Neuronal stem cell (in vitro differentiated cells): ENCODE results near the gene CHST11.

ENCODE experiments used
- DNase-seq: peaks from one replicate; pipeline ENCODE4 v3.0.0-alpha.2; 2013; ENCODE audit warnings: low spot score
- H2AFZ ChIP-seq: one replicate; pipeline ENCODE4 v1.6.1; 2013; ENCODE audit warnings: mild to moderate bottlenecking, low read length, inconsistent platforms
- H2AK5ac ChIP-seq: 2 replicates; pipeline ENCODE4 v1.6.1; 2013; ENCODE audit warnings: low read depth, mild to moderate bottlenecking, inconsistent platforms, low read length, moderate library complexity, mixed read lengths
- H2BK120ac ChIP-seq: 2 replicates; pipeline ENCODE4 v1.6.1; 2013; ENCODE audit warnings: low read depth, mild to moderate bottlenecking, inconsistent platforms, low read length, moderate library complexity, mixed read lengths
- H2BK12ac ChIP-seq: one replicate; pipeline ENCODE4 v1.6.1; 2013; ENCODE audit warnings: low read length, inconsistent platforms
- H2BK15ac ChIP-seq: 2 replicates; pipeline ENCODE4 v1.6.1; 2013; ENCODE audit warnings: mild to moderate bottlenecking, low read length, inconsistent platforms, mixed read lengths
- H2BK5ac ChIP-seq: one replicate; pipeline ENCODE4 v1.6.1; 2013; ENCODE audit warnings: inconsistent platforms, mild to moderate bottlenecking, low read length, moderate library complexity
- H3K14ac ChIP-seq: one replicate; pipeline ENCODE4 v1.6.1; 2013; ENCODE audit warnings: low read length, inconsistent platforms
- H3K18ac ChIP-seq: 2 replicates; pipeline ENCODE4 v1.6.1; 2013; ENCODE audit warnings: low read length, inconsistent platforms
- H3K23ac ChIP-seq: 2 replicates; pipeline ENCODE4 v1.6.1; 2013; ENCODE audit warnings: low read depth, mild to moderate bottlenecking, mixed read lengths, low read length, inconsistent platforms; ENCODE audit not compliant: poor library complexity
- H3K27ac ChIP-seq: replicated peaks from 3 replicates; pipeline ENCODE4 v1.5.1; 2013; ENCODE audit warnings: low read length, inconsistent platforms
- H3K27me3 ChIP-seq, 3 experiments: 2 replicates each; pipeline ENCODE4 v1.6.1; 2013; ENCODE audit warnings: low read length in 3 of 3, mild to moderate bottlenecking in 2 of 3, inconsistent platforms in 1 of 3, low read depth in 1 of 3, mixed read lengths in 1 of 3, moderate library complexity in 1 of 3; ENCODE audit not compliant: control insufficient read depth in 3 of 3, insufficient read depth in 3 of 3
- H3K36me3 ChIP-seq, 2 donors: replicated peaks in 1 of 2; 2 replicates each; pipeline ENCODE4 v1.6.1; 2013; ENCODE audit warnings: low read length in 2 of 2; ENCODE audit not compliant: control insufficient read depth in 2 of 2, insufficient read depth in 2 of 2
- H3K4ac ChIP-seq: 2 replicates; pipeline ENCODE4 v1.6.1; 2013; ENCODE audit warnings: inconsistent platforms, mild to moderate bottlenecking, low read length, moderate library complexity
- H3K4me1 ChIP-seq, 2 donors: 1 replicate in 1 of 2; 2 replicates in 1 of 2; pipeline ENCODE4 v1.6.1; 2013; ENCODE audit warnings: low read length in 2 of 2, low read depth in 1 of 2; ENCODE audit not compliant: control insufficient read depth in 2 of 2, insufficient read depth in 1 of 2
- H3K4me2 ChIP-seq: one replicate; pipeline ENCODE4 v1.6.1; 2013; ENCODE audit warnings: mild to moderate bottlenecking, low read length, inconsistent platforms; ENCODE audit not compliant: insufficient read depth, poor library complexity, severe bottlenecking
- H3K4me3 ChIP-seq, 2 donors: 2 replicates each; pipeline ENCODE4 v1.5.1; 2013; ENCODE audit warnings: low read length in 2 of 2, mild to moderate bottlenecking in 2 of 2, inconsistent platforms in 1 of 2, moderate library complexity in 1 of 2
- H3K79me1 ChIP-seq: one replicate; pipeline ENCODE4 v1.6.1; 2013; ENCODE audit warnings: low read depth, mild to moderate bottlenecking, inconsistent platforms, low read length, moderate library complexity
- H3K9ac ChIP-seq: one replicate; pipeline ENCODE4 v1.6.1; 2013; ENCODE audit warnings: mild to moderate bottlenecking, low read depth, low read length, inconsistent platforms; ENCODE audit not compliant: poor library complexity
- H3K9me3 ChIP-seq, 2 donors: replicated peaks in 1 of 2; 2 replicates each; pipeline versions ENCODE3 to v1.6.1; 2013; ENCODE audit warnings: low read length in 2 of 2, mild to moderate bottlenecking in 2 of 2, inconsistent platforms in 1 of 2, low read depth in 1 of 2, mixed read lengths in 1 of 2, moderate library complexity in 1 of 2; ENCODE audit not compliant: control insufficient read depth in 2 of 2, insufficient read depth in 1 of 2
- H4K8ac ChIP-seq: one replicate; pipeline ENCODE4 v1.6.1; 2013; ENCODE audit warnings: low read depth, mild to moderate bottlenecking, inconsistent platforms, low read length, moderate library complexity
- H4K91ac ChIP-seq: one replicate; pipeline ENCODE4 v1.6.1; 2013; ENCODE audit warnings: low read length, low read depth, mild to moderate bottlenecking, inconsistent platforms; ENCODE audit not compliant: poor library complexity
- WGBS, 2 donors: extraction: QIAGEN DNeasy Blood & Tissue Kit; methylation state at CpG; one replicate each; pipeline ENCODE4 v1.1.7; 2013; ENCODE audit warnings: missing lambda C conversion rate in 2 of 2, mixed read lengths in 1 of 2; ENCODE audit not compliant: insufficient read length in 2 of 2, insufficient replicate concordance in 1 of 2; ENCODE audit errors: extremely low coverage in 2 of 2; 5-methylcytosine and 5-hydroxymethylcytosine counted together

The CHST11 gene

GRCh38 chr12:104553421-104553820, 96.7 kb downstream of the CHST11 start:
- Histone ChIP-seq H2BK120ac (no peak overlapping the region), H3K27me3 (no peaks in the 10 kb centered on the region), H3K23ac (no peak overlapping the region), H4K91ac (no peak overlapping the region), H3K4me3 (no peak overlapping the region), H3K4me1 (peaks cover 7 to 10% of the 10 kb centered on the region in 2 donors), H3K18ac (no peak overlapping the region), H3K4me2 (no peak overlapping the region), H3K27ac (no peak overlapping the region), H2AFZ (no peak overlapping the region), H2AK5ac (no peak overlapping the region), H2BK5ac (no peak overlapping the region), H3K36me3 (no peaks in the 10 kb centered on the region), H2BK12ac (no peak overlapping the region), H3K9me3 (peaks cover 4 to 5% of the 10 kb centered on the region in 2 donors), H3K9ac (no peak overlapping the region), H3K14ac (no peak overlapping the region), H2BK15ac (no peak overlapping the region), H3K4ac (no peak overlapping the region), H3K79me1 (no peaks in the 10 kb centered on the region), H4K8ac (no peak overlapping the region)
- DNase-seq = no peak
- WGBS, 2 donors = no CpG with 5 or more reads among the region's 4 CpGs

DNA sequence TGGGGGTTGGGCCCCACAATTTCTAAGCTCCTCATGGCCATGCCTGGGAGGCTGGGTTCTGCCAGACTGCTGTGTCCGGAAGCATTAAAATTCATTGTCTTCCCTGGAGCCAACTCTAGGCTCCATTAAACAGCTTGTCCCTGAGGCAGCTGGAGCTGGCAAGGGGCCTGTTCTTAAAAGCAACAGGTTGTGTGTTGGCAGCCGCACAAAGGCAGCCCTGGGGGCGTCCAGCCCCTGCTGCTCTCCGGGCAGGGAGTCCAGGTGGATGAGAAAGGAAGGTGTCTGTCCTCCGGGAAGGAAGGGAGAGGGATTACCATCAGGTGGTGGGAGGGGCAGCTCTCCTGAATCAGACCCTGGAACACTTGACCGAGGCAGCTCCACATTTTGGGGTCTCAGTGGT, 98.9 kb downstream of the CHST11 start:
- DNase-seq = no peak
- Histone ChIP-seq H3K36me3 (no peaks in the 10 kb centered on the region), H3K4ac (no peak overlapping the region), H4K91ac (no peak overlapping the region), H3K23ac (no peak overlapping the region), H3K9me3 (peaks cover 4 to 5% of the 10 kb centered on the region in 2 donors), H3K4me2 (no peak overlapping the region), H3K14ac (no peak overlapping the region), H3K18ac (peak overlapping the region; percentile 36), H2BK15ac (no peak overlapping the region), H3K27ac (no peak overlapping the region), H3K27me3 (no peaks in the 10 kb centered on the region), H2AK5ac (no peak overlapping the region), H2BK12ac (no peak overlapping the region), H4K8ac (no peak overlapping the region), H2AFZ (peak overlapping the region; percentile 55), H2BK5ac (no peak overlapping the region), H3K79me1 (no peaks in the 10 kb centered on the region), H3K9ac (no peak overlapping the region), H3K4me1 (peaks cover 6 to 10% of the 10 kb centered on the region in 2 donors), H2BK120ac (no peak overlapping the region), H3K4me3 (no peak overlapping the region)
- no CpG with 5 or more reads among the region's 6 CpGs for WGBS, 2 donors

DNA sequence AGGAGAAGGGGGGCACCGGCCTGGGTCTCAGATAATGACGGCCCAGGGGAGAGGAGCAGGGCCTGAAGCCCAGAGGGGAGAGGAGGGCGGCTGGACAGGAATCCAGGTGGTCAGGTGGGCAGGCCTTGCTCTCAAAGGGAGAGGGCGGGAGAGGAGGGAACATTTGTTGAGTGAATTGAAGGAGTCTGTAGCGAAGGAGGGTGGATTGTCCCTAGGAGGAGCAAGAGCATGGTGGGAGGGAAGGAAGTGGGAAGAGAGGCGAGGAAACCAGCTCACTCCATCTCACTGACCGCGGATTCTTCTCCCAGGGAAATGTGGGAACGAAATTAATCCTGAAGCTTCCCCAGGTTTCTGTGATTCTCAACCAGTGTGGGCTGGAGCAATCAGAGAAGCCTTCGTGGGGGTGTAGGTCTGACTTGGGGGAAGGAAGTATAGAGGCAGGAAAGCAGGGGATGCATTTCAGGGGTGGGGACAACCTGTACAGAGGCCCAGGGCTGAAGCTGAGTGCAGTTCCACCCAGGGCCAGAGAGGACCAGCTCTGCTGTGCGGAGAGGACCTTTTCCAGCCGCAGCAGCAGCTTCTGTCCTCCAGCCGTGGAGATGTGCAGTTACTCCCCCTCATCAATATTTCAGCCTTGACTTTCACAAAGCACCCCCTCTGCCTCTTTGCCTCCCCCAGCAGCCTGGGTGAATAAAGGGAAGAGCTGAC, 100.9 kb downstream of the CHST11 start:
- no peak overlapping the region for H3K27ac ChIP-seq
- no peak overlapping the region for H3K4ac ChIP-seq
- no peak overlapping the region for H3K4me3 ChIP-seq
- no peak overlapping the region for H2AK5ac ChIP-seq
- no peak overlapping the region for H2BK120ac ChIP-seq
- H4K8ac ChIP-seq = no peak overlapping the region
- H3K27me3 ChIP-seq = no peaks in the 10 kb centered on the region
- no CpG with 5 or more reads among the region's 13 CpGs for WGBS, 2 donors
- H2BK15ac ChIP-seq = no peak overlapping the region
- H3K9ac ChIP-seq = no peak overlapping the region
- H3K36me3 ChIP-seq = no peaks in the 10 kb centered on the region
- no peak overlapping the region for H3K4me2 ChIP-seq
- no peak overlapping the region for H2BK5ac ChIP-seq
- H4K91ac ChIP-seq = no peak overlapping the region
- H3K79me1 ChIP-seq = no peaks in the 10 kb centered on the region
- no peak overlapping the region for H2BK12ac ChIP-seq
- no peak overlapping the region for H3K23ac ChIP-seq
- H3K14ac ChIP-seq = peak overlapping the region; percentile 33
- peak overlapping the region; percentile 13 for H3K18ac ChIP-seq
- H3K9me3 ChIP-seq = peaks cover 4 to 5% of the 10 kb centered on the region in 2 donors
- DNase-seq = no peak
- H3K4me1 ChIP-seq = peaks cover 4 to 6% of the 10 kb centered on the region in 2 donors
- no peak overlapping the region for H2AFZ ChIP-seq

- H4K91ac ChIP-seq = no peak overlapping the region
- no peak overlapping the region for H2BK120ac ChIP-seq
- H3K14ac ChIP-seq = no peak overlapping the region
- H2AFZ ChIP-seq = no peak overlapping the region
- no peak overlapping the region for H3K27ac ChIP-seq
- no peak overlapping the region for H2BK12ac ChIP-seq
- H3K4me2 ChIP-seq = no peak overlapping the region
- H3K18ac ChIP-seq = no peak overlapping the region
- H2AK5ac ChIP-seq = no peak overlapping the region
- no peak overlapping the region for H3K4ac ChIP-seq
- WGBS, 2 donors = no CpG with 5 or more reads among the region's 5 CpGs
- no peaks in the 10 kb centered on the region for H3K27me3 ChIP-seq
- H3K79me1 ChIP-seq = no peaks in the 10 kb centered on the region
- H3K4me3 ChIP-seq = no peak overlapping the region
- H3K23ac ChIP-seq = no peak overlapping the region
- no peaks in the 10 kb centered on the region for H3K36me3 ChIP-seq
- H2BK15ac ChIP-seq = no peak overlapping the region
- peaks cover 0 to 4% of the 10 kb centered on the region in 2 donors for H3K4me1 ChIP-seq
- H3K9me3 ChIP-seq = peaks cover 3 to 15% of the 10 kb centered on the region in 2 donors
- no peak overlapping the region for H2BK5ac ChIP-seq
- H3K9ac ChIP-seq = no peak overlapping the region
- H4K8ac ChIP-seq = no peak overlapping the region
- no peak for DNase-seq
These were observed 104.1 kb downstream of the CHST11 start for GRCh38 chr12:104560881-104561280.
